T-cell (primary cell): Measurements from ENCODE around the gene EIF4EBP3. TPM values are rescaled to one million over a fixed set of nuclear protein-coding genes. Genes with fewer than 3 reads are reported as not detected.

Source experiments
- ATAC-seq, 4 experiments: fragments of 200-7000 bp in 3 of 4; fragments of 150-1000 bp in 1 of 4; cut with Tn5 transposase; replicated peaks in 1 of 4; 1 replicate in 3 of 4; 2 replicates in 1 of 4; pipeline ENCODE4 v1.10.0; 2021; ENCODE audit warnings: moderate library complexity in 3 of 4, mild to moderate bottlenecking in 2 of 4, moderate number of reproducible peaks in 1 of 4
- CTCF ChIA-PET, 2 donors: fragments of 300-600 bp; sonication (Branson Sonifier 250); formaldehyde crosslinking; loops; one replicate each; lab custom pipeline; 2022; ENCODE audit warnings: antibody characterized with exemption in 2 of 2; lab: Charles Lee
- POLR2A ChIA-PET, 2 donors: fragments of 300-600 bp; sonication (Branson Sonifier 250); formaldehyde crosslinking; loops; one replicate each; lab custom pipeline; 2022; ENCODE audit warnings: antibody characterized with exemption in 2 of 2; lab: Charles Lee
- DNase-seq, 35 experiments: peaks; one replicate each; pipeline versions ENCODE4 v3.0.0 to v3.0.0-alpha.2; 2013 to 2023
- H3K27ac ChIP-seq: one replicate; pipeline ENCODE4 v1.5.1; 2013; ENCODE audit warnings: low read length
- H3K27me3 ChIP-seq, 2 experiments: replicated peaks in 1 of 2; 1 replicate in 1 of 2; 2 replicates in 1 of 2; pipeline versions ENCODE4 v1.6.1 to v1.7.0; 2013; ENCODE audit warnings: low read length in 1 of 2, mixed read lengths in 1 of 2; ENCODE audit not compliant: control insufficient read depth in 2 of 2, insufficient read depth in 2 of 2; ENCODE audit errors: extremely low read depth in 1 of 2
- H3K36me3 ChIP-seq, 2 donors: 1 replicate in 1 of 2; 2 replicates in 1 of 2; pipeline versions ENCODE4 v1.6.1 to v1.7.0; 2013; ENCODE audit warnings: low read length in 1 of 2; ENCODE audit not compliant: control insufficient read depth in 2 of 2, insufficient read depth in 1 of 2; ENCODE audit errors: extremely low read depth in 1 of 2
- H3K4me1 ChIP-seq, 2 experiments: 1 replicate in 1 of 2; 2 replicates in 1 of 2; pipeline versions ENCODE4 v1.6.1 to v1.7.0; 2013; ENCODE audit warnings: low read length in 2 of 2, mixed read lengths in 1 of 2; ENCODE audit not compliant: insufficient read depth in 2 of 2, control insufficient read depth in 1 of 2; ENCODE audit errors: extremely low read depth in 1 of 2
- H3K4me3 ChIP-seq, 2 donors: 1 replicate in 1 of 2; 2 replicates in 1 of 2; pipeline versions ENCODE4 v1.5.1 to v1.7.0; 2013; ENCODE audit warnings: mild to moderate bottlenecking in 2 of 2, low read length in 1 of 2, moderate library complexity in 1 of 2; ENCODE audit not compliant: control insufficient read depth in 1 of 2; ENCODE audit errors: extremely low read depth in 1 of 2
- H3K9me3 ChIP-seq: 2 replicates; pipeline ENCODE4 v1.7.0; 2013
- H3K27ac Mint-ChIP-seq, 2 donors: one replicate each; pipeline ENCODE4 v1.8.0; 2020 to 2021; ENCODE audit warnings: mild to moderate bottlenecking in 2 of 2, mixed read lengths in 2 of 2
- H3K27me3 Mint-ChIP-seq, 2 donors: one replicate each; pipeline ENCODE4 v1.8.0; 2021 to 2022; ENCODE audit warnings: mixed read lengths in 2 of 2
- H3K36me3 Mint-ChIP-seq: one replicate; pipeline ENCODE4 v1.8.0; 2021; ENCODE audit warnings: mixed read lengths
- H3K4me1 Mint-ChIP-seq, 3 donors: one replicate each; pipeline ENCODE4 v1.8.0; 2020 to 2022; ENCODE audit warnings: mixed read lengths in 3 of 3, mild to moderate bottlenecking in 1 of 3
- H3K4me3 Mint-ChIP-seq, 3 donors: one replicate each; pipeline ENCODE4 v1.8.0; 2020 to 2022; ENCODE audit warnings: mild to moderate bottlenecking in 3 of 3, mixed read lengths in 3 of 3, moderate library complexity in 3 of 3
- H3K9me3 Mint-ChIP-seq, 3 donors: one replicate each; pipeline ENCODE4 v1.8.0; 2020 to 2022; ENCODE audit warnings: mixed read lengths in 3 of 3
- WGBS: methylation state at CpG from one replicate; pipeline ENCODE4 v1.1.5; 2013; ENCODE audit warnings: missing lambda C conversion rate; ENCODE audit not compliant: insufficient coverage; 5-methylcytosine and 5-hydroxymethylcytosine counted together
- total RNA-seq, 35 experiments: library from RNA in 6 of 35; stranded (reverse) in 6 of 35; fragments of 120-200 nt in 1 of 35; gene quantifications; one replicate each; pipeline versions ENCODE4 v1.2.1 to v1.2.4 and lab custom pipeline; 2013 to 2026

Gene EIF4EBP3
- total RNA-seq, 5 donors from 2014 or later (not counting 1 experiment from before 2014, with no cell fraction given), result 10.6 to 23.6 (median 20.4) TPM

DNA sequence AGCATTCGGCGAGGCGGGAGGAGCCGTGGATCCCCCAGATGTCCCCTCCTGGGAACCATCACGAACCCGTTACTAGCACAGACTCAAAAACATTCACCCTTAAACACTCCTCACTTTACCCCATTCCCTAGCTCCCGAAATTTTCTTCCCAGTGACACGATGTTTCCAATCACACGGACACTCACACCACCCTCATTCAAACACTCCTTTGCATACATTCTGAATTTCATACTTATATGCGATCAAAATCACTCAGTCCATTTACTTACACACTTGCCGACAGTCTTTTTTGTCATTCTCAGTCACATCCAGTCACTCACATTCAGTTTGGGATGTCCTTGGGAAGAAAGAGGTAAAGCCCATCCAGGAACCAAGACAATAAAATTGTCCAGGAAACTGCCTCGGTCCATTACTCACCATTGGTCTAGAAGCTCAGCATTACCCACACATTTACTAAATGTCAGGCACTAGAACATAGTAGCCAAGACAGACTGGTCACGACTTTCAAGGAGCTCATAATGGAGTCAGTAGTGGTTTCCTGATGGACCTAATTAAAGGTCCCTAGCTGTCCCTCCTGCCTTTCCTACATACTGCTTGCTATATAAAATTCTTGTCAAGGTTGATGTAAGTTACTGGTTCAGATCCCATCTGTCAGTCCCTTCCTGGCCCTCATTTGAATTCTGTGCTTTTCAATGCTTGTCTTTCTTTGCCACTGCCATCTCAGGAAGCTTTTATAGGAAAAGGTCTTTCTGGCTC lies 17.7 kb downstream of the EIF4EBP3 start:
- Histone ChIP-seq H3K4me1 (peaks cover 13 to 53% of the 10 kb centered on the region in 2 experiments), H3K9me3 (no peaks in the 10 kb centered on the region), H3K4me3 (peak overlapping the region; percentile 65 to 96), H3K27ac (peak overlapping the region; percentile 83), H3K27me3 (no peaks in the 10 kb centered on the region), H3K36me3 (peaks cover 11 to 48% of the 10 kb centered on the region in 2 donors)
- 0% methylated on average over 5 of the region's 13 CpGs for WGBS
- Mint-ChIP-seq H3K4me3 (peak overlapping the region; percentile 90 to 98 (median 94)), H3K27ac (peak overlapping the region; percentile 96 to 99), H3K27me3 (no peaks in the 10 kb centered on the region), H3K9me3 (no peaks in the 10 kb centered on the region), H3K36me3 (peaks cover 29% of the 10 kb centered on the region), H3K4me1 (peaks cover 67 to 79% (median 74%) of the 10 kb centered on the region in 3 donors)
- no peak for DNase-seq
- ATAC-seq, result peak in 1 of 4 experiments; percentile 1
- ChIA-PET CTCF (interaction anchor here in 1 of 2 donors (0.6 to 1.2 kb wide), 4 partner anchors 20 to 146 kb away, joined by 3 to 4 read pairs (median 3); no protein-coding TSS in a partner anchor), POLR2A (interaction anchor here (0.6 to 2.3 kb wide), 5 partner anchors 17 to 62 kb away, joined by 3 to 11 read pairs (median 4); partner anchors contain the start of gene EIF4EBP3 (in 1 of the 2))

DNA sequence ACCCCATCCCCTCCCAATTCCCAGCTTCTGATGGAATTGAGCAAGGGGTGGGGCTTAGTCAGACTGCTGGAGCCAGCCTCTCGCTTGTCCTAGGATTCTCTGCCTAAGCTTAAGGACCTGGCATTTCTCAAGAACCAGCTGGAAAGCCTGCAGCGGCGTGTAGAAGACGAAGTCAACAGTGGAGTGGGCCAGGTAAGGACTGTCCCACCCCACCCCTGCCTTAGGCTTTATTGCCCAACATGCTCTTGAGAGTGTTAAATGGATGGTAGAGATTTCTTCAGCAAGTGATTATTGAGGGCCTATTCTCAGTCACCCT lies 18.3 kb downstream of the EIF4EBP3 start:
- no peak for ATAC-seq
- peak overlapping the region; percentile 90 to 98 (median 94) for H3K4me3 Mint-ChIP-seq

DNA sequence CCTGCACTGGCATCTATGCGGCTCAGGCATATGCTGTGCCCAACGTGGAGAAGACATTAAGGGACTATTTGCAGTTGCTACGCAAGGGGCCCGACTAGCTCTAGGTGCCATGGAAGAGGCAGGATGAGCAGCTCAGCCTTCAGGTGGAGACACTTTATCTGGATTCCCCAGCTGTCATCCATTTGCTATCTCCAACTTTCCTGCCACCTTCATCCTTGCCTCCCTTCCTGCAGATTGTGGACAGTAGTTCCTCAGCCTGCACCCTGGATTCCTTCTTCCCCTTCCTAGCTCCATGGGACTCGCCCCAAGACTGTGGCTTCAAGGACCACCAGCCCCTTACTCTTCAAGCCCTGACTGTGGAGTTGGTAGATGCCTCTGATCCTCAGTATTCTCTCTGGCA lies 19.2 kb downstream of the EIF4EBP3 start:
- H3K4me1 ChIP-seq, result peaks cover 13 to 53% of the 10 kb centered on the region in 2 experiments
- no peak overlapping the region for H3K4me3 ChIP-seq
- no peak for ATAC-seq
- no peaks in the 10 kb centered on the region for H3K27me3 ChIP-seq
- Mint-ChIP-seq H3K4me1 (peaks cover 67 to 81% (median 74%) of the 10 kb centered on the region in 3 donors), H3K27me3 (no peaks in the 10 kb centered on the region), H3K36me3 (peaks cover 18% of the 10 kb centered on the region), H3K27ac (no peak overlapping the region), H3K9me3 (no peaks in the 10 kb centered on the region), H3K4me3 (peak overlapping the region in 2 of 3 donors; percentile 21 to 41)
- H3K36me3 ChIP-seq, result peaks cover 11 to 41% of the 10 kb centered on the region in 2 donors
- CTCF ChIA-PET, result no interaction called here
- POLR2A ChIA-PET, result no interaction called here
- H3K27ac ChIP-seq, result no peak overlapping the region
- no peak for DNase-seq
- 87% methylated on average over 4 of the region's 5 CpGs for WGBS
- no peaks in the 10 kb centered on the region for H3K9me3 ChIP-seq

More for the DNA sequence above, 18.3 kb downstream of the EIF4EBP3 start:
- no peaks in the 10 kb centered on the region for H3K27me3 Mint-ChIP-seq
- Histone ChIP-seq H3K27ac (peak overlapping the region; percentile 83), H3K4me3 (no peak overlapping the region), H3K4me1 (peaks cover 13 to 53% of the 10 kb centered on the region in 2 experiments), H3K27me3 (no peaks in the 10 kb centered on the region), H3K9me3 (no peaks in the 10 kb centered on the region), H3K36me3 (peaks cover 11 to 45% of the 10 kb centered on the region in 2 donors)
- peaks cover 71 to 83% (median 76%) of the 10 kb centered on the region in 3 donors for H3K4me1 Mint-ChIP-seq
- H3K36me3 Mint-ChIP-seq, result peaks cover 27% of the 10 kb centered on the region
- ChIA-PET POLR2A (interaction anchor here in 1 of 2 donors (0.6 kb wide), 1 partner anchor 61 kb away, joined by 4 read pairs; no protein-coding TSS in a partner anchor), CTCF (interaction anchor here in 1 of 2 donors (0.6 to 1.2 kb wide), 3 partner anchors 21 to 145 kb away, joined by 3 to 4 read pairs (median 3); no protein-coding TSS in a partner anchor)
- 100% methylated on average over 1 of the region's 4 CpGs for WGBS
- DNase-seq, result no peak
- peak overlapping the region; percentile 96 to 99 for H3K27ac Mint-ChIP-seq
- H3K9me3 Mint-ChIP-seq, result no peaks in the 10 kb centered on the region

DNA sequence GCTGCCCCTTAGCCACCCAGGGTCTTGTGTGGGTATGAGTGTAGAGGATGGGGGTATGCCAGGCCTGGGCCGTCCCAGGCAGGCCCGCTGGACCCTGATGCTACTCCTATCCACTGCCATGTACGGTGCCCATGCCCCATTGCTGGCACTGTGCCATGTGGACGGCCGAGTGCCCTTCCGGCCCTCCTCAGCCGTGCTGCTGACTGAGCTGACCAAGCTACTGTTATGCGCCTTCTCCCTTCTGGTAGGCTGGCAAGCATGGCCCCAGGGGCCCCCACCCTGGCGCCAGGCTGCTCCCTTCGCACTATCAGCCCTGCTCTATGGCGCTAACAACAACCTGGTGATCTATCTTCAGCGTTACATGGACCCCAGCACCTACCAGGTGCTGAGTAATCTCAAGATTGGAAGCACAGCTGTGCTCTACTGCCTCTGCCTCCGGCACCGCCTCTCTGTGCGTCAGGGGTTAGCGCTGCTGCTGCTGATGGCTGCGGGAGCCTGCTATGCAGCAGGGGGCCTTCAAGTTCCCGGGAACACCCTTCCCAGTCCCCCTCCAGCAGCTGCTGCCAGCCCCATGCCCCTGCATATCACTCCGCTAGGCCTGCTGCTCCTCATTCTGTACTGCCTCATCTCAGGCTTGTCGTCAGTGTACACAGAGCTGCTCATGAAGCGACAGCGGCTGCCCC lies 19.8 kb downstream of the EIF4EBP3 start:
- no peak overlapping the region for H3K4me3 ChIP-seq

DNA sequence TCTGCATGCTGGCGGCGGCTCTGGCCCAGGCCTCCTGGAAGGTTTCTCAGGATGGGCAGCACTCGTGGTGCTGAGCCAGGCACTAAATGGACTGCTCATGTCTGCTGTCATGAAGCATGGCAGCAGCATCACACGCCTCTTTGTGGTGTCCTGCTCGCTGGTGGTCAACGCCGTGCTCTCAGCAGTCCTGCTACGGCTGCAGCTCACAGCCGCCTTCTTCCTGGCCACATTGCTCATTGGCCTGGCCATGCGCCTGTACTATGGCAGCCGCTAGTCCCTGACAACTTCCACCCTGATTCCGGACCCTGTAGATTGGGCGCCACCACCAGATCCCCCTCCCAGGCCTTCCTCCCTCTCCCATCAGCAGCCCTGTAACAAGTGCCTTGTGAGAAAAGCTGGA lies 20.4 kb downstream of the EIF4EBP3 start:
- Histone ChIP-seq H3K27me3 (no peaks in the 10 kb centered on the region), H3K36me3 (peaks cover 11 to 35% of the 10 kb centered on the region in 2 donors), H3K4me3 (no peak overlapping the region), H3K27ac (no peak overlapping the region), H3K9me3 (no peaks in the 10 kb centered on the region), H3K4me1 (peaks cover 13 to 53% of the 10 kb centered on the region in 2 experiments)
- Mint-ChIP-seq H3K4me1 (peaks cover 61 to 74% (median 67%) of the 10 kb centered on the region in 3 donors), H3K4me3 (peak overlapping the region in 2 of 3 donors; percentile 21 to 75), H3K27me3 (no peaks in the 10 kb centered on the region), H3K9me3 (no peaks in the 10 kb centered on the region), H3K27ac (peak overlapping the region; percentile 25 to 99), H3K36me3 (peaks cover 18% of the 10 kb centered on the region)
- DNase-seq (no peak), ATAC-seq (no peak)
- ChIA-PET CTCF (no interaction called here), POLR2A (no interaction called here)
- WGBS, result 95% methylated on average over 10 of the region's 13 CpGs

More for the DNA sequence above, 19.8 kb downstream of the EIF4EBP3 start:
- Histone ChIP-seq H3K27me3 (no peaks in the 10 kb centered on the region), H3K9me3 (no peaks in the 10 kb centered on the region), H3K4me1 (peaks cover 13 to 53% of the 10 kb centered on the region in 2 experiments), H3K27ac (no peak overlapping the region), H3K36me3 (peaks cover 11 to 35% of the 10 kb centered on the region in 2 donors)
- 96% methylated on average over 18 of the region's 22 CpGs for WGBS
- Mint-ChIP-seq H3K9me3 (no peaks in the 10 kb centered on the region), H3K27ac (peak overlapping the region; percentile 24 to 48), H3K27me3 (no peaks in the 10 kb centered on the region), H3K36me3 (peaks cover 18% of the 10 kb centered on the region), H3K4me3 (peak overlapping the region in 2 of 3 donors; percentile 21 to 41), H3K4me1 (peaks cover 67 to 79% (median 71%) of the 10 kb centered on the region in 3 donors)
- DNase-seq (no peak), ATAC-seq (no peak)
- ChIA-PET CTCF (no interaction called here), POLR2A (no interaction called here)
